NB4 (cell line): ENCODE data around the gene SKOR2.
"Not testable (repeated sequence)": the region's sequence is repeated elsewhere in the genome, so short reads cannot be mapped to it uniquely, and the experiment has no call there.

ENCODE experiments used
- DNase-seq: peaks from one replicate; pipeline ENCODE4 v3.0.0; 2010; ENCODE audit warnings: low read depth
- H3K4me3 ChIP-seq: one replicate; pipeline ENCODE4 v1.5.1; 2011; ENCODE audit warnings: mild to moderate bottlenecking, low read depth, low read length, moderate library complexity
- CTCF ChIP-seq: IDR thresholded peaks from one replicate; pipeline ENCODE4 v1.5.1; 2012; ENCODE audit warnings: low read depth, low read length
- MAX ChIP-seq: IDR thresholded peaks from 2 replicates; pipeline ENCODE4 v1.6.1; 2011; ENCODE audit warnings: low read depth, low read length
- MYC ChIP-seq: IDR thresholded peaks from 2 replicates; pipeline ENCODE4 v1.6.1; 2011; ENCODE audit warnings: low read depth, low read length
- POLR2A ChIP-seq: IDR thresholded peaks from 2 replicates; pipeline ENCODE4 v1.6.1; 2011; ENCODE audit warnings: mild to moderate bottlenecking; ENCODE audit not compliant: insufficient read length; ENCODE audit errors: extremely low read depth

SKOR2 gene

DNA sequence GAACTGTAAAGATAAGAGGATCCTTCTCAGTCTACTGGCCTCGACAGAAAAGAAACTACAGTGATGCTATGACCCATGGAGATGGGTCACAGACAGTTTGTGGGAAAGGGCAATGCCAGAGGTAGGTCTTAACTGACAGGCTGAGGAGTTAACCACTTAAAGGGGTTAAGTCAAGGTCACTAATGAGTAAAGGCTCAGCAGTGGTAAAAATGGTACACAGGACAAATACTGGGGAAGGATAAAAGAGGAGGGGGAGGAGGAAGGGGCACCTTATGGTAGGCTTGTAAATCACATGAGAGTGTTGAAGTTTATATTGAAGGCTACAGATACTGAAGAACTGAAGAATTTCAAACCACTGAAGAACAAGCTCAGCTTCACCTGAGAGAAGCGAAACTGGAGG lies 85.2 kb downstream of the SKOR2 start:
- no peak overlapping the region for H3K4me3 ChIP-seq
- TF ChIP-seq CTCF (no peak), POLR2A (no peak), MAX (no peak), MYC (no peak)
- peak; percentile 29 for DNase-seq

DNA sequence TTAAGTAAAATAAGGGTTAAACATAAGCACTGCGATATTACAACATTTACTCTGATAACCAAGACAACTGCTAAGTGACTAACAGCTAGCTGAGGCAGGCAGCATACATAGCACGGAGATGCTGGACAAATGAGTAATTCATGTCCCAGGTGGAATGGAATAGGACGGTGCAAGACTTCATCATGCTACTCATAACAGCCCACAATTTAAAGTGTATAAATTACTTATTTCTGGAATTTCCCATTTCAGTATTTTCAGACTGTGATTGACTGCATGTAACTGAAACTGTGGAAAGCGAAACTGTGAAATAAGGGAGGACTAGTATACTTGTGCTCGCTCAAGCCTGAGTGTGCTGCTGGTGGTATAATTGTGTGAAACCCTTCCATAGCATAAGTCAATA lies 88.2 kb downstream of the SKOR2 start:
- no peak for DNase-seq
- no peak for TF ChIP-seq MAX
- no peak for TF ChIP-seq MYC
- TF ChIP-seq CTCF = no peak
- TF ChIP-seq POLR2A = no peak
- H3K4me3 ChIP-seq = no peak overlapping the region

DNA sequence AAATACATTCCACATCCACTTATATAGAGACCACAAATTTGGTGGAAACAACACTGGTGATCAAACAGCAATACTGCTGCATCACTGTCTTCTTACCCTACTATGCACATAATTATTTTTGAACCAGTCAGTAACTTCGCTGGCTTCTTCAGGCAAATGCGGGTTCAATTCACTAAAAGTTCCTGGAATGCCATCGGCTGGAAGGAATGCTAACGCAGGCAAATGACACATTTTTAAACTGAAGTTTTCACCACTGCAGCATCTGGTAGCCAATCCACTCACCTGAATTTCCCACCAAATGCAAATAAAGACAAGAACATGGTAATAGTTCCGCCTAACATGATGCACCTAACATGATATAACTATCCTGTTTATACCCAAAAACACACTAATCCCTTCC lies 91.2 kb downstream of the SKOR2 start:
- H3K4me3 ChIP-seq = no peak overlapping the region
- TF ChIP-seq MAX = no peak
- TF ChIP-seq POLR2A = no peak
- TF ChIP-seq CTCF = no peak
- no peak for TF ChIP-seq MYC
- no peak for DNase-seq

DNA sequence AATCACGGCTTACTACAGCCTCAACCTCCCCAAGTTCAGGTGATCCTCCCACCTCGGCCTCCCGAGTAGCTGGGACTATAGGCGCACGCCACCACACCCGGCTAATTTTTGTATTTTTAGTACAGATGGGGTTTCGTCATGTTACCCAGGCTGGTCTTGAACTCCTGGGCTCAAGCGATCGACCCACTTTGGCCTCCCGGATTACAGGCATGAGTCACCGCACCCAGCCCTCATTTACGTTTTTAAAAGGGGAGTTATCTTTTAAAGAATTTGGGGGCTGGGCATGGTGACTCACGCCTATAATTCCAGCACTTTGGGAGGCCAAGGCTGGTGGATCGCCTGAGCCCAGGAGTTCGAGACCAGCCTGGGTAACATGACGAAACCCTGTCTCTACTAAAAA lies 93.1 kb downstream of the SKOR2 start:
- H3K4me3 ChIP-seq = not testable (repeated sequence)
- peak; percentile 43 for DNase-seq
